ENCODE results near the gene HSPB2. TPM values are rescaled to one million over a fixed set of nuclear protein-coding genes. Genes with fewer than 3 reads are reported as not detected.

HSPB2 gene
- total RNA-seq (not detected), polyA plus RNA-seq (not detected), total RNA-seq (not detected)

- H3K4me3 Mint-ChIP-seq = no peak within 1 kb of the TSS
- POLR2A ChIA-PET = no interaction called here
- Histone ChIP-seq H3K4me3 (ENCODE audit: low read length) (no peak within 1 kb of the TSS), H3K36me3 (ENCODE audit: control insufficient read depth in 2 of 3, insufficient read depth in 3 of 3, low read length in 3 of 3) (no peaks in the 10 kb centered on the region), H3K27me3 (ENCODE audit: control insufficient read depth in 2 of 2, insufficient read depth in 2 of 2, low read length in 2 of 2) (peaks cover 0 to 3% of the 10 kb centered on the region in 2 donors), H3K9me3 (ENCODE audit: control insufficient read depth in 2 of 3, low read length in 3 of 3) (no peaks in the 10 kb centered on the region), H3K27ac (ENCODE audit: low read depth, low read length) (no peak within 1 kb of the TSS), H3K4me1 (ENCODE audit: control insufficient read depth in 2 of 2, insufficient read depth in 2 of 2, low read length in 2 of 2) (no peaks in the 10 kb centered on the region)
- intact Hi-C loops (cut with micrococcal nuclease) = no loop called here
- CTCF ChIA-PET = interaction anchor here (0.6 kb wide), 1 partner anchor 14 kb away, joined by 3 read pairs; no protein-coding TSS in a partner anchor
- ATAC-seq (no peak), DNase-seq (no peak)
- H3K27ac Mint-ChIP-seq = no peak within 1 kb of the TSS
- H3K27me3 Mint-ChIP-seq = peaks cover 50 to 75% (median 52%) of the 10 kb centered on the region in 5 donors
- H3K4me1 Mint-ChIP-seq = no peaks in the 10 kb centered on the region
- peaks cover 0 to 1% (median 0%) of the 10 kb centered on the region in 11 donors for H3K9me3 Mint-ChIP-seq
- H3K36me3 Mint-ChIP-seq = no peaks in the 10 kb centered on the region
Measured at GRCh38 chr11:111912535-111912934, at the start of gene HSPB2. HSPB2 (plus strand) TSS chr11:111912734; CDS start chr11:111912830, 96 bp downstream.

- intact Hi-C loops (cut with micrococcal nuclease) = loop anchor here (2.0 to 10.0 kb wide), 9 partner anchors 57 to 2005 kb away; partner anchors contain the start of genes DLAT (in 2 of the 2), SDHD (in 2 of the 2), SIK2 (in 2 of the 2) and TIMM8B (in 2 of the 2)
- CTCF ChIA-PET = interaction anchor here (2.1 kb wide), 1 partner anchor 61 kb away, joined by 5 read pairs; no protein-coding TSS in a partner anchor
- peaks cover 0 to 31% (median 2%) of the 10 kb centered on the region in 3 experiments for H3K36me3 ChIP-seq (ENCODE audit: control insufficient read depth in 2 of 3, insufficient read depth in 3 of 3, low read length in 3 of 3)
- no peaks in the 10 kb centered on the region for H3K27me3 Mint-ChIP-seq
- no peak overlapping the region for H3K27ac ChIP-seq (ENCODE audit: low read depth, low read length)
- peaks cover 9 to 41% (median 34%) of the 10 kb centered on the region in 7 donors for H3K4me1 Mint-ChIP-seq
- ATAC-seq = no peak
- no peak overlapping the region for H3K4me3 ChIP-seq (ENCODE audit: low read length)
- H3K27me3 ChIP-seq (ENCODE audit: control insufficient read depth in 2 of 2, insufficient read depth in 2 of 2, low read length in 2 of 2) = no peaks in the 10 kb centered on the region
- POLR2A ChIA-PET = interaction anchor here (0.6 to 2.9 kb wide), 4 partner anchors 11 to 241 kb away, joined by 3 to 22 read pairs (median 4); no protein-coding TSS in a partner anchor
- peaks cover 4 to 34% (median 20%) of the 10 kb centered on the region in 5 donors for H3K36me3 Mint-ChIP-seq
- H3K9me3 ChIP-seq (ENCODE audit: control insufficient read depth in 2 of 3, low read length in 3 of 3) = no peaks in the 10 kb centered on the region
- peak overlapping the region in 8 of 10 donors; percentile 36 to 96 (median 42) for H3K4me3 Mint-ChIP-seq
- H3K27ac Mint-ChIP-seq = peak overlapping the region in 3 of 9 donors; percentile 87 to 95 (median 94)
- peaks cover 0 to 4% (median 0%) of the 10 kb centered on the region in 11 donors for H3K9me3 Mint-ChIP-seq
- no peak for DNase-seq
- peaks cover 8 to 10% of the 10 kb centered on the region in 2 donors for H3K4me1 ChIP-seq (ENCODE audit: control insufficient read depth in 2 of 2, insufficient read depth in 2 of 2, low read length in 2 of 2)
Measured at GRCh38 chr11:111870113-111870512, 42.4 kb upstream of the HSPB2 start.

- peaks cover 4 to 32% (median 21%) of the 10 kb centered on the region in 5 donors for H3K36me3 Mint-ChIP-seq
Measured at GRCh38 chr11:111870522-111870885, 42.0 kb upstream of the HSPB2 start.

GRCh38 chr11:111870886-111871692 is 41.4 kb upstream of the HSPB2 start, which contains the start of gene ALG9:
ALG9 (minus strand) TSS chr11:111871581; CDS start chr11:111871482, 99 bp downstream.
- ChIA-PET POLR2A (interaction anchor here (0.5 to 2.9 kb wide), 9 partner anchors 9 to 240 kb away, joined by 3 to 22 read pairs (median 5); partner anchors contain the start of genes CFAP68, DLAT, PPP2R1B and SDHD), CTCF (interaction anchor here (0.6 to 2.1 kb wide), 8 partner anchors 10 to 265 kb away, joined by 3 to 10 read pairs (median 5); partner anchors contain the start of gene DLAT)
- DNase-seq = peak; percentile 79 to 94 (median 88)
- Mint-ChIP-seq H3K4me3 (peak within 1 kb of the TSS; percentile 86 to 96 (median 93)), H3K4me1 (peaks cover 9 to 41% (median 34%) of the 10 kb centered on the region in 7 donors), H3K36me3 (peaks cover 4 to 34% (median 20%) of the 10 kb centered on the region in 5 donors), H3K27ac (peak within 1 kb of the TSS; percentile 87 to 98 (median 94)), H3K9me3 (peaks cover 0 to 4% (median 0%) of the 10 kb centered on the region in 11 donors), H3K27me3 (no peaks in the 10 kb centered on the region)
- intact Hi-C loops (cut with micrococcal nuclease) = loop anchor here (1.0 to 10.0 kb wide), 12 partner anchors 8 to 2004 kb away; partner anchors contain the start of genes CFAP68 (in 2 of the 2), DLAT (in 2 of the 2), FDXACB1 (in 2 of the 2) and SDHD (in 2 of the 2)
- peak; percentile 91 for ATAC-seq
- H3K27me3 ChIP-seq (ENCODE audit: control insufficient read depth in 2 of 2, insufficient read depth in 2 of 2, low read length in 2 of 2) = no peaks in the 10 kb centered on the region
- H3K4me3 ChIP-seq (ENCODE audit: low read length) = peak within 1 kb of the TSS; percentile 74
- H3K9me3 ChIP-seq (ENCODE audit: control insufficient read depth in 2 of 3, low read length in 3 of 3) = no peaks in the 10 kb centered on the region
- H3K36me3 ChIP-seq (ENCODE audit: control insufficient read depth in 2 of 3, insufficient read depth in 3 of 3, low read length in 3 of 3) = peaks cover 0 to 36% (median 6%) of the 10 kb centered on the region in 3 experiments
- peak within 1 kb of the TSS; percentile 91 for H3K27ac ChIP-seq (ENCODE audit: low read depth, low read length)
- peaks cover 8 to 10% of the 10 kb centered on the region in 2 donors for H3K4me1 ChIP-seq (ENCODE audit: control insufficient read depth in 2 of 2, insufficient read depth in 2 of 2, low read length in 2 of 2)

More at GRCh38 chr11:111870522-111870885, 42.0 kb upstream of the HSPB2 start:
- Histone ChIP-seq H3K4me3 (ENCODE audit: low read length) (peak overlapping the region; percentile 74), H3K9me3 (ENCODE audit: control insufficient read depth in 2 of 3, low read length in 3 of 3) (no peaks in the 10 kb centered on the region), H3K27ac (ENCODE audit: low read depth, low read length) (peak overlapping the region; percentile 91), H3K36me3 (ENCODE audit: control insufficient read depth in 2 of 3, insufficient read depth in 3 of 3, low read length in 3 of 3) (peaks cover 0 to 32% (median 3%) of the 10 kb centered on the region in 3 experiments), H3K27me3 (ENCODE audit: control insufficient read depth in 2 of 2, insufficient read depth in 2 of 2, low read length in 2 of 2) (no peaks in the 10 kb centered on the region), H3K4me1 (ENCODE audit: control insufficient read depth in 2 of 2, insufficient read depth in 2 of 2, low read length in 2 of 2) (peaks cover 8 to 10% of the 10 kb centered on the region in 2 donors)
- ATAC-seq (no peak), DNase-seq (peak in 1 of 9 donors; percentile 3)
- ChIA-PET POLR2A (interaction anchor here (0.6 to 2.9 kb wide), 4 partner anchors 10 to 240 kb away, joined by 3 to 22 read pairs (median 10); partner anchors contain the start of gene CFAP68), CTCF (interaction anchor here (0.9 to 2.1 kb wide), 4 partner anchors 11 to 155 kb away, joined by 4 to 10 read pairs (median 5); partner anchors contain the start of gene DLAT)
- peak overlapping the region; percentile 86 to 96 (median 93) for H3K4me3 Mint-ChIP-seq
- intact Hi-C loops (cut with micrococcal nuclease) = loop anchor here (2.0 to 10.0 kb wide), 9 partner anchors 56 to 2004 kb away; partner anchors contain the start of genes DLAT (in 2 of the 2), SDHD (in 2 of the 2), SIK2 (in 2 of the 2) and TIMM8B (in 2 of the 2)
- H3K4me1 Mint-ChIP-seq = peaks cover 9 to 41% (median 34%) of the 10 kb centered on the region in 7 donors
- peak overlapping the region; percentile 87 to 98 (median 94) for H3K27ac Mint-ChIP-seq
- peaks cover 0 to 4% (median 0%) of the 10 kb centered on the region in 11 donors for H3K9me3 Mint-ChIP-seq
- no peaks in the 10 kb centered on the region for H3K27me3 Mint-ChIP-seq

GRCh38 chr11:111871693-111872161 is 40.8 kb upstream of the HSPB2 start:
- Histone ChIP-seq H3K9me3 (ENCODE audit: control insufficient read depth in 2 of 3, low read length in 3 of 3) (no peaks in the 10 kb centered on the region), H3K36me3 (ENCODE audit: control insufficient read depth in 2 of 3, insufficient read depth in 3 of 3, low read length in 3 of 3) (peaks cover 0 to 34% (median 6%) of the 10 kb centered on the region in 3 experiments), H3K4me1 (ENCODE audit: control insufficient read depth in 2 of 2, insufficient read depth in 2 of 2, low read length in 2 of 2) (peaks cover 8 to 10% of the 10 kb centered on the region in 2 donors), H3K4me3 (ENCODE audit: low read length) (peak overlapping the region; percentile 74), H3K27ac (ENCODE audit: low read depth, low read length) (peak overlapping the region; percentile 91), H3K27me3 (ENCODE audit: control insufficient read depth in 2 of 2, insufficient read depth in 2 of 2, low read length in 2 of 2) (no peaks in the 10 kb centered on the region)
- H3K4me3 Mint-ChIP-seq = peak overlapping the region; percentile 86 to 96 (median 93)
- H3K27ac Mint-ChIP-seq = peak overlapping the region; percentile 87 to 96 (median 92)
- peaks cover 0 to 4% (median 0%) of the 10 kb centered on the region in 11 donors for H3K9me3 Mint-ChIP-seq
- peaks cover 4 to 28% (median 16%) of the 10 kb centered on the region in 5 donors for H3K36me3 Mint-ChIP-seq
- intact Hi-C loops (cut with micrococcal nuclease) = loop anchor here (1.0 to 10.0 kb wide), 12 partner anchors 8 to 2003 kb away; partner anchors contain the start of genes CFAP68 (in 2 of the 2), DLAT (in 2 of the 2), FDXACB1 (in 2 of the 2) and SDHD (in 2 of the 2)
- DNase-seq (no peak), ATAC-seq (no peak)
- peaks cover 9 to 38% (median 32%) of the 10 kb centered on the region in 7 donors for H3K4me1 Mint-ChIP-seq
- no peaks in the 10 kb centered on the region for H3K27me3 Mint-ChIP-seq
- POLR2A ChIA-PET = interaction anchor here (0.9 to 2.9 kb wide), 7 partner anchors 8 to 215 kb away, joined by 3 to 22 read pairs (median 5); partner anchors contain the start of genes CFAP68, DLAT, PPP2R1B and SDHD
- CTCF ChIA-PET = interaction anchor here (0.5 to 2.1 kb wide), 6 partner anchors 29 to 1671 kb away, joined by 4 to 10 read pairs (median 6); no protein-coding TSS in a partner anchor
